Stimulated activated CD4-positive, alpha-beta T cell treated with anti-CD3 and anti-CD28 coated beads, Interleukin-1b, Interleukin-23, amount 100 ng/mL, for 48 hours (primary cell): ENCODE data around the gene GIMAP7.
"Not testable (repeated sequence)": the region's sequence is repeated elsewhere in the genome, so short reads cannot be mapped to it uniquely, and the experiment has no call there.

Experiments
- DNase-seq: peaks from one replicate; pipeline ENCODE4 v3.0.0-alpha.2; 2020

GIMAP7 gene

GRCh38 chr7:150514748-150515222 is at the start of gene GIMAP7:
GIMAP7 (plus strand) TSS chr7:150514872; CDS start chr7:150519975, 5,103 bp downstream.
- DNase-seq: peak; percentile 53

- no peak for DNase-seq
These were observed 49.7 kb upstream of the GIMAP7 start for GRCh38 chr7:150464962-150465361.

- DNase-seq: no peak
These were observed 49.3 kb upstream of the GIMAP7 start for GRCh38 chr7:150465414-150465813.

GRCh38 chr7:150466477-150466876 is 48.2 kb upstream of the GIMAP7 start:
- DNase-seq: no peak

GRCh38 chr7:150468241-150468640 is 46.4 kb upstream of the GIMAP7 start:
- no peak for DNase-seq

GRCh38 chr7:150471886-150472285 is 42.8 kb upstream of the GIMAP7 start:
- no peak for DNase-seq

GRCh38 chr7:150473902-150474301 is 40.8 kb upstream of the GIMAP7 start:
- no peak for DNase-seq

- no peak for DNase-seq
These were observed 38.4 kb upstream of the GIMAP7 start for GRCh38 chr7:150476285-150476684.

- peak; percentile 48 for DNase-seq
These were observed 37.6 kb upstream of the GIMAP7 start for GRCh38 chr7:150476819-150477631.

- DNase-seq: no peak
These were observed 35.5 kb upstream of the GIMAP7 start for GRCh38 chr7:150479023-150479716.

GRCh38 chr7:150481186-150481920 is 33.3 kb upstream of the GIMAP7 start:
- no peak for DNase-seq

- DNase-seq: no peak
These were observed 32.8 kb upstream of the GIMAP7 start for GRCh38 chr7:150481922-150482321.

- not testable (repeated sequence) for DNase-seq
These were observed 31.2 kb upstream of the GIMAP7 start for GRCh38 chr7:150483514-150483913.

- DNase-seq: not testable (repeated sequence)
These were observed 30.6 kb upstream of the GIMAP7 start for GRCh38 chr7:150484071-150484470.

- DNase-seq: no peak
These were observed 27.0 kb upstream of the GIMAP7 start for GRCh38 chr7:150487625-150488024.

- DNase-seq: no peak
These were observed 24.9 kb upstream of the GIMAP7 start for GRCh38 chr7:150489782-150490181.

GRCh38 chr7:150493442-150493841 is 21.2 kb upstream of the GIMAP7 start:
- DNase-seq: not testable (repeated sequence)

GRCh38 chr7:150502519-150502918 is 12.2 kb upstream of the GIMAP7 start:
- DNase-seq: no peak

GRCh38 chr7:150503155-150503554 is 11.5 kb upstream of the GIMAP7 start:
- no peak for DNase-seq

- peak; percentile 38 for DNase-seq
These were observed 11.1 kb upstream of the GIMAP7 start for GRCh38 chr7:150503581-150503980.

- no peak for DNase-seq
These were observed 6.6 kb upstream of the GIMAP7 start for GRCh38 chr7:150507947-150508602.

GRCh38 chr7:150511048-150511447 is 3.6 kb upstream of the GIMAP7 start:
- no peak for DNase-seq

- DNase-seq: no peak
These were observed 914 bp upstream of the GIMAP7 start for GRCh38 chr7:150513758-150514157.
